ENCODE measurements around the gene C11orf98.
"Not testable (repeated sequence)": the region's sequence is repeated elsewhere in the genome, so short reads cannot be mapped to it uniquely, and the experiment has no call there.

The C11orf98 gene

DNA sequence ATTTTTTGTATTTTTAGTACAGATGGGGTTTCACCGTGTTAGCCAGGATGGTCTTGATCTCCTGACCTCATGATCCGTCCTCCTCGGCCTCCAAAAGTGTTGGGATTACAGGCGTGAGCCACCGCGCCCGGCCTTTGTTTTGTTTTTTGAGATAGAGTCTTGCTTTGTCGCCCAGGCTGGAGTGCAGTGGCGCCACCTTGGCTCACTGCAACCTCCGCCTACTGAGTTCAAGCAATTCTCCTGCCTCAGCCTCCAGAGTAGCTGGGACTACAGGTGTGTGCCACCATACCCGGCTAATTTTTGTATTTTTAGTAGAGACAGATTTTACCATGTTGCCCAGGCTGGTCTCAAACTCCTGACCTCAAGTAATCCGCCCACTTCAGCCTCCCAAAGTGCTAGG is 14.7 kb downstream of the C11orf98 start:
- DNase-seq (ENCODE audit: low read depth), result not testable (repeated sequence)

DNA sequence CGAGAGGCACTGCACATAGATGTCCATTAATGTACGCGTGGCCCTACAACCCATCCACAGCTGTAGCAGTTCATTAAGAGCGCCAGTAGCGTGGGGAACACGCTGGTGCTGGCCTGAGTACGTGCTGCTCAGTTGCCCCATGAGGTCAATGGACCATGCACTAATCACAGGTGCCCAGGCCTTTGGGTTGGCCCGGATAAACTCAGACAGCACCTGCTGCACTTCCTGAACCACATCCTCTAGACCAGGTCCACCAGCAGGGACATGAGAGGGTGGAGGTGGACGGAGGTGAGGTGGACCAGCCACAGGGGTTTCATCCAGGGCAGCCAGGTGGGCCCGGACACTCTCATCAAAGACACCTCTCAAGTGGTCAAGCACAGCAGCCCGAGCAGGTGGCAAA is 15.5 kb downstream of the C11orf98 start:
- DNase-seq (ENCODE audit: low read depth), result no peak

DNA sequence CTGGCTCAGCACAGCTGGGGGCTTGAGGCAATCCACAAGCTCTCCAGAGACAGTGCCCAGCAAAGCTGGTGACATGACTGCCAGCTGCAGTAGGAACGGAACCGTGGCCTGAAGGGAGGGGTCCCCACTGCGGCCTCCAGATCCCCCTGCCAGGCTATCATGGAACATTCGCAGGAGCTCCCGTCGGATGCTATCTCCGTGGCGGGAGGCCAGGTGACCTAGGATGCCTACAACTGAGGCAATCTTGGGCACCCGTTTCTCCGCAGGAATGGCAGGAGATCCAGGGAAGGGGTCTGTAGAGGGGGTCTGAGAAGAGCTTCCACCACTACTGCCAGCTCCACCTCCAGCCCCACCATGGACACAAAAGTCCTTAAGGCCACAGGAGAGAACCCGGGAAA is 16.0 kb downstream of the C11orf98 start:
- no peak for DNase-seq (ENCODE audit: low read depth)

DNA sequence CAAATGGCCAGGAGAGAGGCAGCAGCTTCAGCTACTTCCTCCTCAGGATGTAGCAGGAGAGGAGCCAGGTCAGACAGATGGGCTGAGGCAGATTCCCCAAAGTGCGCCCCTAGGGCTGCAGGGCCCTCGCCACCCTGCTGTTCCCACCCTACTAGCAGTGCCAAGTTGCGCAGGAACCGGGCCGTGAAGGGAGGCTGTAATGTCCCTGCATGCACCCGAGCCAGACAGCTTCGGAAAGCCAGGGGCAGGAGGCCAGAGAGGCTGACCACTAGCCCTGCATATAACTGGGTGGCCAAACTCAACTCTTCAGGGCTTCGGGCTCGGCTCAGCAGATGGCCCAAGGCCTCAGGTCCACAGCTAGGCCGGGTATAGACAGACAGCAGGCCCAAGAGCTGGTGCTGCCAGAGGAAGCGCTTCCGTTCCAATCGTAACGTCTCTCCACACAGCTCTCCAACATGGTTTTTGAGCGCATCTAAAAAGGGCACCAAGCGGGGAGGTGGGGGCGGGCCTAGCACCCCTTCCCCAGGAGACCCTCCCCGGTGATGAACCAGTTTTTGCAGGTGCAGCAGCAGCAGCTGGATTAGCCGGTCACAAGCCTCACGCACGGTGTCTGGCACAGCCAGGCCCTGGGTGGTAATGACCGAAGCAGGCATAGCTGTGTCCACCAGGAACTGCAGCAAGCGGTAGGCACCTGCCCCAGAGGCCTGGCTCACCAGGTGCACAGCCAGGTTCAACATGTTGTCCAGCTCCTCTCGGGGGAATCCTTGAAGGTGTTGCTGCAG is 16.6 kb downstream of the C11orf98 start:
- DNase-seq (ENCODE audit: low read depth), result no peak

DNA sequence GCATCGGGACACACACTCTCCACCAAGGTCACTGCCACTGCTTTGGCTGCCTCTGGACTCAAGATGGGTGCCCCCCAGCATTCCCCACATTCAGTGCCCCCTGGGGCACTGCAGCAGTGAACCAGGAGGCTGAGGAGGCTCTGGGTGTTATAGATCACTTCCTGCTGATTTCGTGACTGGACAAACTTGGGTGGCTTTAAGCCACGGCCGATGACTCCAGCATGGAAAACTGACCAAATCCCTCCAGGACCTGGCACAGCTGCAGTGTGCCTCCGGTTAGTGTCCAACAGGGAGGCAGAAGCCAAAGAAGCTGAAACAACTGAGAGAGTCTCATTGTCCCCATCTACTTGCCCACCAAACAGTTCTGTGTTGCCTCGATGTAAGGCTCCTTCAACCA is 17.4 kb downstream of the C11orf98 start:
- DNase-seq (ENCODE audit: low read depth), result no peak

DNA sequence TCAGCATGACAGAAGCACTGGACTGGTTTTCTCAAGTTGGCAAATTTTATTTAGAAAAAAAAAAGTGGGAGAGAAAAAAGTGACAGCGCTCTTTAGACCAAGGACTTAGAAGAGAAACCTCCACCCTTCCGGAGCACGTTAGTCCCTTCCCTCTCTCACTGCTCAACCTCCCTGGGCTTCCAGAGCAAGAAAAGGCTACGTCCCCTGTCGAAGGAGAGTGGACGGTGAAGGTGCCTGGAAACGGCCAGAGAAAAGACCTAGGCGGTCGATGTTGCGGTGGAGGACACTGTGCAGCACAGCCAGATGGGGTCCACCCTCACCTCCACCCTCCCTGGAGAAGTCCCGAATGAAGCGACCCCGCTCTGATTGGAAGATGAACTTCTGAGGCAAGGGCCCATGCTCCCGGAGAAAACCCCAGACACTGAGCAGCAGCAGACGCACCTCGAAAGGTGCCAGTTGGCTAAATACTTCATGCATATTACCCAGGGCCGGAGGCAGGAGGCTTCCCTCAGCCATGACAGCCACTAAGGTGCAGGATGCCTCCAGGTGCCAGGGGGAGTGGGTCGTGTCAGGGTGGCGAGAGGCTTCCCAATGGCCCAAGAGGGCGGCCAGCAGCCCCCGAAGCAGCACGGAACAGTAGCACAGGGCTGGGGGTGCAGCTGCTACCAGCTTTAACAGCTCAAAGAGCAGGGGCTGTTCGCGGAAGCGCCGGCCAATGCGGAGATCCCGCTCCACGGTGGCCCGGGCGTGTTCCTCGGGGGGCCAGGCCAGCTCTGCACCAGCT is 18.0 kb downstream of the C11orf98 start:
- DNase-seq (ENCODE audit: low read depth), result no peak

DNA sequence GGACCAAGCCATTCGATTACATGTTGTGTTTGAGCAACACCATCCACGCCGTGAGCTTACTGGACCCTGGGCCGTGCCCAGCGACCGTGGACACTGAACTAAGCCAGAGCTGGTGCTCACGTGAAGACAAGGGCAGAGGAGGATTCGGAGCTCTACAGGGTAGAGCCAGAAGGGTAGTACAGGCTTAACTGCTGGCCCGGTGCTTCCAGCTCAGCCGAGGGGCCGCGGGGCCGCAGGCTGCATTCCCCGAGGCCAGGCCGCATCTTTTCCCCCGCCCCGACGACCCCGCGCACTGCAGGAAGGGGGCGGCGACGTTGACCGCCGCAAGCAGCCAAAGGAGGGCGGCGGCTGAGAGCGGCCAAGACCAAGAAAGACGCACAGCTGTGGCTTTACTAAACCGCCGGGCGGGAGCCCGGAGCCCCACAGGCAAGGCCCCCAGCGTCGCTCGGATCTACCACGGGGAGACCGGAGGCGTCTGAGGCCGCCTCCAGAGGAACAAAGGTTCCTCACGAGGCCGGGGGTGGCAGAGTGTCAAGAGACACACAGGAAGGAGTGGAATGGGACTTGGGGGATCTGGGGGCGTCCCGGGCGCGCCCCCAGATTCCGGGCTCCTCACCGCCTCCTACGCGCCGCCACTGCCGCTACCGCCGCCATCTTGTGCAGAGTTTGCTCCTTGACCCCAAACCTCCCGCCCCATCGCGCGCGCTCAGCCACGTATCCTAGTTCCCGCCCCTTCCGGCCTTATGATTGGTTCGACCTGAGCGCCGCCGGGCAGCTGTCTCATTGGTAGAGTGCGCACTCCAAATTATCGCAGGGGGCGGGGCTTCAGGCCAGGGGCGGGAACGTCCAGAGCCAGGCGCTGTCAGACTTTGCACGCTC is 18.8 kb downstream of the C11orf98 start, which contains the start of gene GANAB:
GANAB (minus strand) TSS at position 668 of the 879 bp plus-strand sequence; CDS start at position 654, 14 bp downstream.
- peak; percentile 99 for DNase-seq (ENCODE audit: low read depth)

DNA sequence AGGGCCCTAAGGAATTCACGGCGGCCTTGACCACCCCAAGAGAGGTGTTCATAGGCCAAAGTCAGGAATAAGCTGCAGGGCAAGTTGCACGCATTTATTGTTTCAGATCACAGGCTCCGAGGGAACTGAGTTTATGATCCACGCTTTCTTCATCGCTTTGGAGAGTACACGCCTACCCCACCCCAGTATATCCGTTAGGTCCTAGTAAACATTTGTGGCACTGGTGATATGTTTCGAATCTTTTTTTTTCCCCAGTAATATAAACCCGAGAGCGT is 19.4 kb downstream of the C11orf98 start:
- no peak for DNase-seq (ENCODE audit: low read depth)

DNA sequence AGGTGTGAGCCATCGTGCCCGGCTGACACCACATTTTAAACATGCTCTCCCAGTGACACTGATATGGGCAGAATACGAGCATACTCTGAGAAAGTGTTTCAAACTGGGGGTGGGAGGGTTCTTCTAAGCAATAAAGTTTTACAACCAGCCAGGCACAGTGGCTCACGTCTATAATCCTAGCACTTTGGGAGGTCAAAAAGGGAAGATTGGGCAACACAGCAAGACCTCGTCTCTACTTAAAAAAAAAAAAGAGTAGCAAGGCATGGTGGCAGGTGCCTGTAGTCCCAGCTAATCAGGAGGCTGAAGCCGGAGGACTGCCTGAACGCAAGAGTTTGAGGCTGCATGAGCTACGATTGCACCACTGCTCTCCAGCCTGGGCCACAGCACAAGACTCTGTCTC is 20.8 kb downstream of the C11orf98 start:
- no peak for DNase-seq (ENCODE audit: low read depth)

DNA sequence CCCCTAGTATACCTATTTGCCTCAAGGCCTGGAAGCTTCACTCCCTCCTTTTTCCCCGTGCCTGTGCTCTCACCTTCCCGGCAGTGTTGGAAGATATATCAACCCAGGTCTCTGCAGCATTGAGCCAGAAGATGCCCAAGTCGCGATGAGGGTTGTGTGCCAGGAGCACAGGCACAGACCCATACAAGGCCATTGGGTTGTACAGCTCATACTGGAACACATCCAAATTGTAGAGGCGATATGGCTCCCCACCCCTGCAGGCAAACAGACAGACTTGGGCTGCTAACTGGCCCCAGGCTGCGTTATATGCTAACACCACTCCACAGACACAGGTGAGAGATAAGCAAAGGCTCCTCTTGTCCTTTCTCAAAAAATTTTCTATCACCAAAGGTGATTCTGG is 32.5 kb downstream of the C11orf98 start:
- DNase-seq (ENCODE audit: low read depth), result no peak

DNA sequence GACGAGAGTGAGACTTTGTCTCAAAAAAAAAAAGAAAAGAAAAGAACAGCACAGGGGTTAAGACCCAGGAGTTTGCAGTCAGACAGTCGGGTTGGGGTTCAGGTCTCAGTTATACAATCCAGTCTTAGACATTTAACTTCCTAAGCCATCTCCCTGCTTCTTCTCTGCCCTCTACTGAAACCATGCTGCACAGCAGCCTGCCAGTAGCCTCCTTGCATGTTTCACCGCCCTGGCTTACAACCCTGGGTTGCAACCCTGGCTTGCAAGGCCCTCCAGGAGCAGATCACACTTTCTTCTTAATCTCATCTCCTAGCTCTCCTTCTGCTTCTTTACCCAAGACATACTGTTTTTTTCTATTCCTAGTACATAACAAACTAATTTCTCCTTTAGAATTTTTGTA is 37.3 kb downstream of the C11orf98 start:
- no peak for DNase-seq (ENCODE audit: low read depth)

DNA sequence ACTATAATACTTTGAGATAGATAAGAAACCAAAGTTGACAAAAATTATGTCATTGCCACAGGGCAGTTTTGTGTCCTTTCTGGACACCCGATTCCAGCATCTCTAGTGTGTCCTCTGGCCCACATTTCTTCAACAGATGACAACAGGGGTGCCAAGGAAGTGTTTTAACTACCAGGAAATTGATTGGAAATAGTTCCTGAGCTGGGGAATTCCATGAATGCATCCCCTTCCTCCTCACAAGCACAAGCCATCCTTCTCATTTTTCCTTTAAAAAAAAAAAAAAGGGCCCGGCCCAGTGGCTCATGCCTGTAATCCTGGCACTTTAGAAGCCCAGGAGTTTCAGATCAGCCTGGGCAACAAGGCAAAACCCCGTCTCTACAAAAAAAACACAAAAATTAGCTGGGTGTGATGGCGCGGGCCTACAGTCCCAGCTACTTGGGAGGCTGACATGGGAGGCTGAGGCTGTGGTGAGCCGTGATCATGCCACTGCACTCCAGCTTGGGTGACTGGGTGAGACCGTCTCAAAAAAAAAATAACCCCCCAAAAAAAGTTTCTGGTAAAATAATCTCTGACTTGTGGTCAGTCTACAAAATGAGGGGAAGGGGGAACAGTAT is 42.4 kb downstream of the C11orf98 start:
- DNase-seq (ENCODE audit: low read depth), result no peak

DNA sequence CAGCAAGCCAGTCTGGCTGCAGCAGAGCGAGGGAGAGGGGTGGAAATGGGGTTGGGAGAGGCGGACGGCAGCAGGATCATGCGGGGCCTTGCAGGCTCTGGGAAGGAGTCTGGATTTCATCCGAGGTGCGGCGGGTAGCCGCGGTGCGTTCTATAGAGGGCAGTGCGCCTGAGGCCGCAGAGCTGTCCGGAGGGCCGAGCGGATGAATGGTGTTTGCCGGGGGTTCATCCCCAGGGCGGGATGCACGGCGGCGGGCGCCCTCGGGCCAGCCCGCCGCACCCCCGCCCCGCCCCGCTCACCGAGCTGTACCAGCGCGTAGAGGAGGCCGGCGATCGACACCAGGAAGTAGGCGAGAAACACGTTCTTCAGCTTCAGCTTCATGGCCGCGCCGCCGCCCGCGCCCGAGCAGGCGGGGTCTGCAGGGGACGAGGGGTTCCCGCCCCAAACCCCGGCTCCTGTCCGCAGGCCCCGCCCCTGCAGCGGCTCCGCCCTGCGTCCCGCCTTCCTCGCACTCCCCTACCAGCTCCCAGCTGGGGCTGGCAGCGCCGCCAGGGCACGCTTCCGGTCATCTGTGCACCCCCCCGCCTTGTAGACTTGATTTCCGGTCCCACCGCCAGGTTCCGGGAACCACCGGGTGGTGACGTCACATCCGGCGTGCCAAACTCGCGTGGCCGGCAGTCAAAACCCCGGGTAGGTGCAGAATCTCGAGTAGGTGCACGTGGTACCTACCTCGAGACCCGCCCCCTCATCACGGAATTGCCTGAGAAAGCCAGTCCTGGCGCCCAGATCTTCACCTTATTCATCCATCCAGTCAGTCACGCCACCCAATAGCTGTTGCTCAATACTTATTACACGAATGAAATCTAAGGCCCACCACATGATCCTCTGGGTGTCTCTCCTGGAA is 43.2 kb downstream of the C11orf98 start, which contains the start of gene B3GAT3:
B3GAT3 (minus strand) TSS at position 420 of the 904 bp plus-strand sequence; CDS start at position 381, 39 bp downstream.
- peak; percentile 95 for DNase-seq (ENCODE audit: low read depth)

DNA sequence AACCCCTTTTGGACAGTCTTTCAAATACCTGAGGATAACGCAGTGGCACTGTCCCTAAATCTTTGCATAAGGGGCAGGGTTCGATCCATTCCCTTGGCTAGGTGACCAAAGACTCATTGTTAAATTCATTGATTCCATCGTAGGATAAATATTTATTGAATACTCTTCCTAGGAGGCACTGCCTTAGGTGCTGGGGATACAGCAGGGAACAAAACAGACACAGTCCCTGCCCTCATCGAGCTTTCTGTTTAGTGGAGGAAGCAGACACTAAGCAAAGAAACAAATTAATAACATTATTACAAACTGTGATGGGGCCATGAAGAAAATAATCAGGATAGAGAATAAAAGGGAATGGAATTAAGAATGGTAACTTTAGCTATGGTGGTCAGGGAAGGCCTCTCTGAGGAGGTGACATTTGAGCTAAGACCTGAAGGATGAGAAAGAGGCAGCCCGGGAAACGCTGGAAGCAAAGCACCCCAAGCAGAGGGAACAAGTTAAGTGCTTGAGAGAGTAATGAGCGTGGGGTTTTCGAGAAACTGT is 43.9 kb downstream of the C11orf98 start:
- DNase-seq (ENCODE audit: low read depth), result no peak

DNA sequence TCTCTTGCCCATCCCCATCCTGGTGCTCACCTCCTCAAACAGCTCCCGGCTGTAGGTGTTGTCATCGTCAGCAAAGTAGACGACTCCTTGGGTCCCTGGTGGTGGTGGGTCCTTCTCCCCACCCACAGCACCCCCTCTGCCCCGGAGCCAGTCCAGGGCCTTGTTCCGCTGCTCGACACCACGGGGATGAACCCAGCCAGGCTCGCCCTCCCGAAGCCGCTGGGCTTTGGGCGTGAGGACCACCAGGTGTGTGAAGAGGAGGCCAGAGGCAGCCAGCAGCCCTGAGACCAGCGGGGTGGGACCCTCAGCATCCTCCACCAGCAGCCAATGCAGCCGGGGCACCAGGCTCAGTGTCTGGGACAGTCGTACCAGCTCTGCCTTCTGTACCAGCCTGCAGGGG is 48.1 kb downstream of the C11orf98 start:
- not testable (repeated sequence) for DNase-seq (ENCODE audit: low read depth)

DNA sequence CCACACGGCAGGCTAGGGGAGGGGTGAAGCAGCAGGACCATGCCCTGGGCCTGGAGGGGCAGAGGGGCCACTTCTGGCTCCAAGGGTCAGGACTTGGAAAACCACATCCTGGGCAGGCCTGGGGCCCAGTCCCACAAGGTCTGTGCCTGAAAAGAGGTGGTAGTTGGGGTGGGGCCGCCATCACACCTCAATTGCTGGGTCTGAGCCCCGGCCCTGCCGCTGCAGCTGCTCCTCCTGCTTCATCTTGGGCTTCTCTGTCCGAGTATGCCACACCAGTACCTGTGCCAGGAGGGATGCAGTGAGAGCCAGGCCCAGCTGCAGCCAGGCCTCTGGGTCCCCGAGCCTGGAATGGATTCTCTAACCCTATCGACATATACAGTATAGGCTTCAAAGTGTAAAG is 49.5 kb downstream of the C11orf98 start:
- DNase-seq (ENCODE audit: low read depth), result no peak

DNA sequence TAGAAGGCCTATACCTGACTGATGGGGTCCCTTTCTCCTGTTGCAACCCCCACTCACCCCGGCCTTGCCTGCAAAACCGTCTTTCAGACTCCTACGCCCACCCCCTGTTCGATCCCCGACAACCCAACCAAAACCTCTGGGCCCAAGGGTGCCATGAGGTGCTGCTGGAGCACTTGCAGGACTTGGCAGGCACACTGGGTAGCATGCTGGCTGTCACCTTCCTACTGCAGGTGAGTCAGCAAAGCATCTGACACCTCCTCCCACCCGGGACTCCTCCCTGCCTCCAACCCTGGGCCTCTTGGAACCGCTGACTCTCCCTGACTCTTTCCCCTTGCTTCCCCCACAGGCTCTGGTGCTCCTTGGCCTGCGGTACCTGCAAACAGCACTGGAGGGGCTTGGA is 50.7 kb downstream of the C11orf98 start:
- peak; percentile 38 for DNase-seq (ENCODE audit: low read depth)

DNA sequence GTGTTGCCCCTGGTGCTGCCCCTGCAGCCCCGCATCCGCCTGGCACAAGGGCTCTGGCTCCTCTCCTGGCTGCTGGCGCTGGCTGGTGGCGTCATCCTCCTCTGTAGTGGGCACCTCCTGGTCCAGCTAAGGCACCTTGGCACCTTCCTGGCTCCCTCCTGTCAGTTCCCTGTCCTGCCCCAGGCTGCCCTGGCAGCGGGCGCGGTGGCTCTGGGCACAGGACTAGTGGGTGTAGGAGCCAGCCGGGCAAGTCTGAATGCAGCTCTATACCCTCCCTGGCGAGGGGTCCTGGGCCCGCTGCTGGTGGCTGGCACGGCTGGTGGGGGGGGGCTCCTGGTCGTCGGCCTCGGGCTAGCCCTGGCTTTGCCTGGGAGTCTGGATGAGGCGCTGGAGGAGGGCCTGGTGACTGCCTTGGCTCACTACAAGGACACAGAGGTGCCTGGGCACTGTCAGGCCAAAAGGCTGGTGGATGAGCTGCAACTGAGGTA is 51.7 kb downstream of the C11orf98 start:
- no peak for DNase-seq (ENCODE audit: low read depth)
